Measurements from ENCODE around the gene NGRN.
"Not testable (repeated sequence)": the region's sequence is repeated elsewhere in the genome, so short reads cannot be mapped to it uniquely, and the experiment has no call there.

Gene NGRN

DNA sequence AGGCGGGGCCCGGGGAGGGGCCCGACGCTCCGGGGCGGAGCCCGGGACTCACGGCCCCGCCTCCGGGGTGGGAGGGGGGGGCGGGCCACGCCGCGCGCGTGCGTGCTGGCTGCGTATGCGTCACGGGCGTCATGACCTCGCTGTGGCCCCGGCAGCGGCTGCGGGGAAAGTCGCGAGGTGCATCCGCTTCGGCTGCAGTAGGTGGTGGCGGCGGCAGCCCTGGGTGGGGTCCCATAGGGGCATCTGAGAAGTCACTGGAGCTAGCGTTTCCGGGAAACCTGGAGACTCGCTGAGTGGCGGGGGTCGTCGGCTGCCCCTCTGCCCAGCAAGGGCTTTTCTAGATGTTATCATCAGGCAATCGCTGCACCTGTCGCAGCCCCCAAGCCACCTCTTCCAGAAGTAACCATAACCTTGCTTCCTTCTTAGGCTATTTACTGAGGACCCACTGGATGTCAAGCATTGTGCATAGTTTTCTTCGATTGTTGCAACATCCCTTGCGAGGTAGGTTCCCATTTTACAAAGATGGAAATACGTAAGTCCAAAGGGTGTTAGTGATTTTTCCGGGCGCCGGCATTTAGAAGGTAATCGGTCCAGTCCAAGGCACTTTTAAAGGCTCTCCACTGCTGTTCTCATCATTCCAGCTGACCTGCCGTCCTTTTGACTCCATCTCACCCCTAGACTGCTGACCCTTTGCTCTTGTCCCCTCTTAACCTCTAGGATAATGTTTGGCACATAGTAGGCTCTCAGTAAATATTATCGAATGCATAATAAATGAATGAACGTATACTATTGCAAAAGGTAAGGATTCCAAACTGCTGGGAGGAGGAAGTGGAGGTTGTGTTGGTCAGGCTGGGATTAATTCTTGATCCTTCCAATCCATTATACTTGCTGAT is 31.1 kb upstream of the NGRN start, which contains the start of gene GDPGP1:
GDPGP1 (plus strand) TSS at position 114 of the 893 bp plus-strand sequence. CDS start 6,700 bp downstream, outside the sequence.
- DNase-seq: no peak

DNA sequence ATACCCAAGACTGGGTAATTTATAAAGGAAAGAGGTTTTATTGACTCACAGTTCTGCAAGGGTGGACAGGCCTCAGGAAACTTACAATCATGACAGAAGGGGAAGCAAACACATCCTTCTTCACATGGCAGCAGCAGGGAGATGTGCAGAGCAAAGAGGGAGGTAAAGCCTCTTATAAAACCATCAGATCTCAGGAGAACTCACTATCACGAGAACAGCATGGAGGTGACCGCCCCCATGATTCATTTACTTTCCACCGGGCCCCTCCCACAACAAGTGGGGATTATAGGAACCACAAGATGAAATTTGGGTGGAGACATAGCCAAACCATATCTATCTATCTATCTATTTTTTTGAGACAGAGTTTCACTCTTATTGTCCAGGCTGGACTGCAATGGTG is 26.1 kb upstream of the NGRN start:
- no peak for DNase-seq

DNA sequence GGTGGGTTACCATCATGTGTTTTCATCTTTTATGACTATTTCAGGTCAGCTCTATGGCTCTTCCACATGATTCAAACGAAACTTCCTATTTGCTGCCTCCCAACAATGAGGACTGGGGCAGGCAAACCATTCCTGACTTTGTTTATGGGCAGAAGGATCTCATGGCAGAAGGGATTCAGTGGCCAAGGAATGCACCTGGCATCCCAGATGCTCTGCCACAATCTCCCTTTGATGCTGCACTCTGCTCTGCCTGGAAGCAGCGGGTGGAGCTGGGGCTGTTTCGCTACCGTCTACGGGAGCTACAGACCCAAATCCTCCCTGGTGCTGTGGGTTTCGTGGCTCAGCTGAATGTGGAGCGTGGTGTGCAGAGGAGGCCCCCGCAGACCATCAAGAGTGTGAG is 24.6 kb upstream of the NGRN start:
- DNase-seq: no peak

DNA sequence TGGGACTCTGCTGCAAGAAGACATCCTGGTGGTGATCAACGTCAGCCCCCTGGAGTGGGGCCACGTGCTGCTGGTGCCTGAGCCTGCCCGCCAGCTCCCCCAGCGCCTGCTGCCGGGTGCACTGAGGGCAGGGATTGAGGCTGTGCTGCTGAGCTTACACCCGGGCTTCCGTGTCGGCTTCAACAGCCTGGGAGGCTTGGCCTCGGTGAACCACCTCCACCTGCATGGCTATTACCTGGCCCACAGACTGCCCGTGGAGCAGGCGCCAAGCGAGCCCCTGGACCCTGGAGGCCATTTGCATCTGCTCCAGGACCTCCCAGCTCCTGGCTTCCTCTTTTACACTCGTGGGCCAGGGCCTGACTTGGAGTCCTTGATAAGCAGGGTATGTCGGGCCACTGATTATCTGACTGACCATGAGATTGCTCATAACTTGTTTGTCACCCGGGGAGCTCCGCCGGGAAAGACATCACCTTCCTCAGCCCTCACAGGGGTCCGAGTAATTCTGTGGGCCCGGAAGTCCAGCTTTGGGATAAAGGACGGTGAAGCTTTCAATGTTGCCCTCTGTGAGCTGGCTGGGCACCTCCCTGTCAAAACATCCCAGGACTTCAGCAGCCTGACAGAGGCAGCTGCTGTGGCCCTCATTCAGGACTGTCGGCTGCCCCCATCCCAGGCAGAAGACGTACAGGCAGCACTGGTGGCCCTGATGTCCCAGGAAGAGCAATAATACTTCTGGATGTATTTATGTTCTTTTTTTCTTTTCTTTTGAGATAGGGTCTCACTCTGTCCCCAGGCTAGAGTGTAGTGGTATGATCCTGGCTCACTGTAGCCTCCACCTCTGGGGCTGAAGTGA is 23.9 kb upstream of the NGRN start:
- no peak for DNase-seq

DNA sequence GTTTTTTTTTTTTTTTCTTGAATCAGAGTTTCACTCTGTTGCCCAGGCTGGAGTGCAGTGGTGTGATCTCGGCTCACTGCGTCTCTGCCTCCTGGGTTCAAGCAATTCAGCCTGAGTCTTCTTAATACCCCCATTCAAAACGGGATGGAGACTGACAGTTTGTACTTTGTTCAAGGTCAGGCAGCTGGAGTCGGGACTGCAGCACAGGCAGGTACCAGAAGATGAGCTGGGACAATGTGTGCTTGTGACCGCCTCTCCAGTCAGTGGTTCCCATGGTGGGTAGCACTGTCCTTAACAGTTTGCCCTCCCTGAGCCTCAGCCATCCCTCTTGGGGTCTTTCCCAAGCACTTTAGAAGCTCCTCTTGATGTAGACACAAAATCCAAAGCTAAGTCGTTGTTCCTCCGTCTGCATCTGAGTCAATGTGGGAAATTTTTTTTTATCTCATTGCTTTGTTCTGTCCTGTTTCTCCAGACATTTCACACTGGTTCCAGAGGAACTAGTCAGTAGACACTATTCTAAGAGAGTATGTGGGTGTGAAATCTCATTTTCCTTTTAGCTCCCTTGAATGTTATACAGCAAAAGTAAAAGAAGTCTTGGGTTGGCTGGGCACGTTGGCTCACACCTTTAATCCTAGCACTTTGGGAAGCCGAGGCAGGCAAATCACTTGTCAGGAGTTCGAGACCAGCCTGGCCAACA is 21.4 kb upstream of the NGRN start:
- no peak for DNase-seq

DNA sequence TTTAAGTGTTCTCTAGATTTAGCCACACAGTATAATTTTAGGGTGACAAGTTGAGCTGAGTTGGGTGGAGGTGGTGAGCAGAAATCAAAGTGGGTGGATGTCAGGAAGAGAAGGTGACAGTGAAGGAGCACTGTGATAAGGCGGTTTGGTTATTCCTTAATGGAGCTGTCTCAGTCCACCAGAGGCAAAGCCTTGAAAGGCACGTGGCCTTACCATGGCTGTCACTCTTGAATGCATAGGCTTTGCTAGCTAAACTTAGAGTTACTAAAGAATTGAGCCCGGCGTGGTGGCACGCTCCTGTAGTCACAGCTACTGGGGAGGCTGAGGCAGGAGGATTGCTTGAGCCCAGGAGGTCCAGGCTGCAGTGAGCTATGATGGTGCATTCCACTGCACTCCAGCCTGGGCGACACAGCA is 16.7 kb upstream of the NGRN start:
- no peak for DNase-seq

DNA sequence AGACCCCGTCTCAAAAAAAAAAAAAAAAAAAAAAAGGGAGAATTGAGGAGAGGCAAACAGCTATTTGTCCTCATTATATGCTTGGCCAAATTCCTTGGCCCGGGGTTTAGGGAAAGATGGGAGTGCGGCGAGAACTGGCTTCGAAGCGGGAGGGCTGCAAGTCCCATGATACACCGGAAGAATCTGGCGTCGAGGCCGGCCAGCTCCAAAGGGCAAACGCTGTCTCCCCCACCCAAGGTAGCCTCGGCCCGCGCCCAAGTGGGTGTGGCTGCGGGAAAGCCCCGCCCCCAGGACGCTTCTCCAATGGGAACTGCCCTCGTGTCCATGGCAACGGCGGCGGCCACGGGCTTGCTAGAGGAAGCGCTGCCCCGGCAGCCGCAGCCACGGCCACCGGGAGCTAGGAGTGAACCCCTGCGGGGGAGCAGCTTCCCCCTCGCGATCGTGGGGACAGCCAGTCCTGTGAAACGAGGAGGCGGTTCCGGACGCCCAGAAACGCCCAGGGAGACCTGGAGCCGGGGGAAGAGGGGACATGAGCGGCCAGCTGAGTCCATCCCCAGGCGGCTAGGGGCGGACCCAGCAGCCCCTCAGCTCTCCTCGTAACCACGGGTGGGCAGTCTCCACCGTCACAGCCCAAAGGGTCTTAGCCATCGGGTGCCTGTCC is 16.1 kb upstream of the NGRN start, which contains the start of gene TTLL13:
TTLL13 (plus strand) TSS at position 354 of the 661 bp plus-strand sequence. CDS start 1,075 bp downstream, outside the sequence.
- DNase-seq: peak; percentile 81 to 93

DNA sequence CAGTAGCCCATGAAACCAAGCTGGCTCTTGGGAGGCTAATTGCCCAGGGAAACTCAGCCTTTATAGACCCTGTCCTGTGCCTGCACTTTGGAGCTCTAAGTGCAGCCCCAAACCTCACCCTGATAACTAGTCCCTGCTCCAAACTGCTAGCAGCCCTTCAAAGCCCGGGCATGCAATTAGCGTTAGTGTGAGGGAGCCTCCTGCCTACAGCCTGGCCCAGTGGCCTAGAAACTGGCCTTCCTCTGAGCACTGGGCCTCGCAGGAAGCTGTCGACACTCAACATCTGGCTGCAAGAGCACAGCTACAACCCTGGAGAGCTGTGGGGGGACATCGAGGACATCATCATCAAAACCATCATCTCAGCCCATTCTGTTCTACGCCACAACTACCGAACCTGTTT is 7.7 kb upstream of the NGRN start:
- no peak for DNase-seq

DNA sequence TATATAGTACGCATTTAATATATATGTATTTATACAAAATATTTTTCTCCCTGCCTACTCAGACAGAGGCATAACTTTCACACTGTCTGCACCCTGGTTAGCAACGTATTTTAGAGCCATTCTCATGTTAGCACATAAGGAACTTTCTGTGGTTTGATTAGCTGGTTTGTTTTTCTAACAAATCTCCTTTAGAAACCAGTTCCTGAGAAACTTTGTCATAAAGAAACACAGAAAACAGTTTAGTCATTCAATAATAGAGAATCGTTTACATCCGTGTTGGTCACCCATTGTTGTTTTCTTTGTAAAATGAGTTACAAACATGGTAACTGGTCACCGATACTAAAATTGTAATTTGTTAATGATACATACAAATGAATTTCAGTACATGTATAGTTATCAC is 5.9 kb upstream of the NGRN start:
- no peak for DNase-seq

DNA sequence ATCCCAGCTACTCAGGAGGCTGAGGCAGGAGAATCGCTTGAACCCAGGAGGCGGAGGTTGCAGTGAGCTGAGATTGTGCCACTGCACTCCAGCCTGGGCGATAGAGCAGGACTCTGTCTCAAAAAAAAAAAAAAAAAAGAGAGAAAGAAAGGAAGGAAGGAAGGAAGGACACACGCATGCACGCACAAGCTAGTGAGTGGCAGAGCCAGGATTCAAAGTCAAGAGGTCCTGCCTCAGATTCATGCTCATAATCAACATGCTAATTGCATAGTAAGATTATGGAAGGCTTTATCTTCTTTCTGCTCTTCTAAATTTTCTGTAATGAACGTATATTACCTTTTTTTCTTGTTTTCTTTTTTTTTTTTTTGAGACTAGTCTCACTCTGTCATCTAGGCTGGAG is 4.7 kb upstream of the NGRN start:
- not testable (repeated sequence) for DNase-seq

DNA sequence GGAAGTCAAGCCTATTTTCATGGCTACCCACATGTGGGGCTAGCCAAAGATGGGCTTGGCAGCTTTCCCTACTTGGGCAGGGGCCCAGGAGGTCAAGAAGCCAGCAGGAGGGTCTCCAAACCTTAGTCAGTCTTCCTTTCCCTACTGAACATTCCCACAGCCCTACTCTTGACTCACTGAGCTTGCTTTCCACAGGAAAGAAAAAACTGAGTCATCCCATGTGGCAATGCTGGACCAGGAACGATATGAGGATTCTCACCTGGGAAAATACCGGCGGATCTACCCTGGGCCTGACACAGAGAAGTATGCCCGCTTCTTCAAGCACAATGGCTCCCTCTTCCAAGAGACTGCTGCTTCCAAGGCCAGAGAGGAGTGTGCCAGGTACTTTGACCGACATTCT is 3.7 kb upstream of the NGRN start:
- DNase-seq: no peak

DNA sequence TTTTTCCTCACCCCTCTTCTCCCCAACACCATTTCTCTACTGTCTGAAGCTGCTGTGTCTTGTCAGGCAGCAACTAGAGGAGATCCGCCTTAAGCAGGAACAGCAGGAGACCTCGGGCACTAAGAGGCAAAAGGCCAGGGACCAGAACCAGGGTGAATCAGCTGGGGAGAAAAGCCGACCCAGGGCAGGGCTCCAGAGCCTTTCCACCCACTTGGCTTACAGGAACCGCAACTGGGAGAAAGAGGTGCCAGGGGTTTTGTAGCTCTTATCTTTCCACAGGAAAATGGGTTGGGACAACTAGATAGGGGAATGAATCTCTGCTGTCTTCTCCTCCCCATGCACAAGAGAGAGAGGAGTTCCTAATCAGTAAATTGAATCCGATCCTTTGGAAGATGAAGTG is 3.0 kb upstream of the NGRN start:
- DNase-seq: no peak

DNA sequence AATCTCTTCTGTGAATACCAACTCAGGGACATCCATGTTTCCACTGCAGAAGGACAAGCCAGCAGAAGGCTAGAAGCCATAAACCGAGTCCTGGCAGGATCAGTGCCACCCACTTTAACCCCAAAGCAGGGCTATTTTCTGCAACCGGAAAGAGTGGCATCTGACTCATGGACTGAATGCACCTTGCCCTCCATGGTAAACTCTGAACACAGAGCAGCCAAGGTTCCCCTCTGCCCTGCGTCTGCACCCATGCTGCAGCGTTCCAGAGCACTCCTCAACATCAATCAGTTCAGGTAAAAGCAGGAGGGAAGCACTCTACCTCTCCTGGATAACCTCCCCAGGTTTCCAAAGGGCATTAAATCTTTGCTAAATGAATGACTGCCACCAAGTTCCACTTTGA is 801 bp upstream of the NGRN start:
- peak in 1 of 2 experiments; percentile 32 for DNase-seq

DNA sequence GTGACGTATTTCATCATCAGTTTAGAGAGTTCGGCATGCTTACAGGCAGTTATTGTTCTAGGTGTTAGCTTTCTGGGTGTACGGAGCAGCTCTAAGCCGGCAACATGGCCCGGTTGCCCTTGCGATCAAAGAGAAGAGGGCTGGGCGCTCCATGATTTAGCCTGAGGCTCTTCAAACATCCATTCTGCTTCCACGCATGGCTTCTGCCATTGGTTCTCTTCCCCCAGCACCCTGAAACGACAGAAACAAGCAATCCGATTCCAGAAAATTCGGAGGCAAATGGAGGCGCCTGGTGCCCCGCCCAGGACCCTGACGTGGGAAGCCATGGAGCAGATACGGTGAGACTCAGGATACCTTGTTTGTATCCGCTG is 574 bp downstream of the NGRN start:
- peak; percentile 56 to 87 for DNase-seq

DNA sequence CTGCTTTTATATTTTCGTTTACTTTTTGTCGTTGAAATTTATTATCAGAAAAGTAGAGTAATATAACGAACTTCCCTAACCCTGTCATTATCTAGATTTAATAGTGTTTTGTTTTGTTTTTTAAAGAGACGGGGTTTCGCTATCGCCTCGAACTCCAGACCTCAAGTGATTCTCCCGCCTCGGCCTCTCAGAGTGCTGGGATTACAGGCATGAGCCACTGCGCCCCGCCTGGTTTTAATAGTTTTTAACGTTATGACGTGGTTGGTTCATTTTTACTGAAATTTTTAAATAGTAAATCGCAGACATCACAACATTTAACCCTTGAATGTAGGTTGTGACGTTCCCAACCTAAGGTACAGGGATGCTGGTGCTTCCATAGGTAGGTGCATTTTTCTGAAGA is 1.0 kb downstream of the NGRN start:
- no peak for DNase-seq

DNA sequence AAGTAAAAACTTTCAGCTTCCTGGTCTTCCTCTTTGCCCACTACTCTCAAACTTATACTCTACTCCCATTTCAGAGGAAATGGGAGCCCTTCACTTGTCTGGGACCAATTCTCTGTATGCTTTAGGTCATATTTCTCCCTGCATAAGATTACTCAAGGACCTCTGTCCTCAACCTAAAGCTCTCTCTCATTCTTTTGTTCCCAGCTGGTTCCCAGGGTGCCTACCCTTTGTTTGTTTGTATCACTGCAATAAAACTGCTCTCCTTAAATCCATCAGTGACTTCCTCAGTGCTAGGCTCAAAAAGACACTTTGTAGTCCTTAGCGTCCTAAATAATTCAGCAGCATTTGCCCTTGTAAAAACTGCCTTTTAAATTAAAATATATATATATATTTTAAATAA is 2.9 kb downstream of the NGRN start:
- no peak for DNase-seq

DNA sequence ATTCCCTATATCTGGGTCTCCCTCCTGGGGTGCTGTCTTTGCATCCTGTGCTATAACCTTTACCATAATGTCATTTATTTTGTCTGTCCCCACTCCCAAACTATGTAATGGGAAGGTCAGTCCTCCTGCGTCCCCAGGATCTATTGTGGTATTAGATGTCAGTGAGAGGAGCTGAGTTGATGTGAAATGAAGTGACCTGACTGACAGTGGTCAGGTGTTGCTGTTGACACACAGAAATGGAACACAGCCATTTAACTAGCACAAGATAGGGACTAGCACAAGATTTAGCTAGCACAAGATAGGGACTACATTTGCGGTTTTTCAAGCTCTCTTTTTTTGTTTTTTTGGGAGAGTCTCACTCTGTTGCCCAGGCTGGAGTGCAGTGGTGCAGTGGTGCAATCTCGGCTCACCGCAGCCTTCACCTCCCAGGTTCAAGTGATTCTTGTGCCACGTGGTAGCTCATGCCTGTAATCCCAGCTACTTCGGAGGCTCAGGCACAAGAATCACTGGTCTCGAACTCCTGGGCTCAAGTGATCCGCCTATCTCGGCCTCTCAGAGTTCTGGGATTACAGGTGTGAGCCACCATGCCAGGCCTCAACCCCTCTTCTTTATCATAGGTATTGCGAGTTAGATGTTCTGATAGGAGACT is 5.2 kb downstream of the NGRN start:
- DNase-seq: no peak

DNA sequence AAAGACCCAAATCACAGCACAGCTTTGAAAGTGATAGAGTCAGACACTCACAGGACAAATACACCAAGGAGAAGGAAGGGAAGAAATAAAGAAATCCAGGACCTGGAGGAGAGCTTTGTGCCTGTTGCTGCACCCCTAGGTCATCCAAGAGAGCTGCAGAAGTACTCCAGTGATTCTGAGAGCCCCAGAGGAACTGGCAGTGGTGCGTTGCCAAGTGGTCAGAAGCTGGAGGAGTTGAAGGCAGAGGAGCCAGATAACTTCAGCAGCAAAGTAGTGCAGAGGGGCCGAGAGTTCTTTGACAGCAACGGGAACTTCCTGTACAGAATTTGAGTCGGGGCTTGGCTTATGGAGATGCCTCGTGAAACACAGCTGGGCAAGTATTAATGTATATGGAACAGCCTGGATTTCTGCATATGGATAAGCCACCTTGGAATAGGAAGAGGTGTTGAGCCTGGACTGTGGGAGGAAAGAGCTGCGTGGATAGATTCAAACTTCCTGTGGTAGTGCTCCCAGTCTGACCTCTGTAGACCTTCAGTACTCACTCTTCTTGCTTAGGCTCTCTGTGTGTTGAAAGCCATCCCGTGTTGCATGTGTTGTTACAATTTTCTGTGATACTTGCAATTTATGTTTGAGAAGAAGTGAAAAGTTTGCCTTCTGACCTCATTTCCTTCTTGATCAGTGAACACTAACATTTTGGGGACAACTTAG is 6.1 kb downstream of the NGRN start:
- DNase-seq: no peak

DNA sequence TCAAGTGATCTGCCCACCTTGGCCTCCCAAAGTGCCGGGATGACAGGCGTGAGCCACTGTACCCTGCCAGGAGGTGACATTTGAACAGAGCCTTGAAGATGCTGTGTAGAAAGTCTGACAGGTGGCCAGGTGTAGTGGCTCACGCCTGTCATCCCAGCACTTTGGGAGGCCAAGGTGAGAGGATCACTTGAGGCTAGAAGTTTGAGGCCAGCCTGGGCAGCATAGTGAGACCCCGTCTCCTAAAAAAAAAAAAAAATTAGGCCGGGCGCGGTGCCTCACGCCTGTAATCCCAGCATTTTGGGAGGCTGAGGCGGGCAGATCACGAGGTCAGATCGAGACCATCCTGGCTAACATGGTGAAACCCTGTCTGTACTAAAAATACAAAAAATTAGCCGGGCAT is 13.0 kb downstream of the NGRN start:
- not testable (repeated sequence) for DNase-seq

DNA sequence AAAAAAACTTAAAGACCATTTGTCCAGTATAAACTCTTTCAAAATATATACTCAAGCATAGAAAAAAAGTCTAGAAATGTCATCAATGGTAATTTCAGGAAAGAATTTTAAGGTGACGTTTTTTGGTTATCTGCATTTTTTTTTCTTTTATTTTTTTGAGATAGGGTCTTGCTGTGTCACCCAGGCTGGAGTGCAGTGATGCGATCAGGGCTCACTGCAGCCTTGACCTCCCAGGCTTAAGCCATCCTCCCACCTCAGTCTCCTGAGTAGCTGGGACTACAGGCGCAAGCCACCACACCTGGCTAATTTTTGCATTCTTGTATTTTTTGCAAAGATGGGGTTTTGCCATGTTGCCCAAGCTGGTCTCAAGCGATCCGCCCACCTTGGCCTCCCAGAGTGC is 15.3 kb downstream of the NGRN start:
- not testable (repeated sequence) for DNase-seq

DNA sequence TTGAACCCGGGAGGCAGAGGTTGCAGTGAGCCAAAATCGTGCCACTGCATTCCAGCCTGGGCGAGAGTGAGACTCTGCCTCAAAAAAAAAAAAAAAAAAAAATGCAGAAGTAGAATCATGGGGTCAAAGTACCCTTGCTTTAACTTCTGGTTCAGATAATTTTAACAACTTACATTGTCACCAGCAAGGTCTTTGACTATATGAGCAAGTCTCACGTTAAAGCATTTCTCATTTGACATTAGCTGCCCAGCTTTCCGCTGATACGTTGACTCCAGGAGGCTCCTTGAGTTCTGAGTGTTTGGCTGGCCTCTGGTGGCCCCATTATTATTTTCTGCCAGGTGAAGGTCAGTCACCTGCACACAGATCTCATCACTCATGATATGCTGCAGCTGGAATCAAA is 16.2 kb downstream of the NGRN start:
- DNase-seq: not testable (repeated sequence)

Data from SW 1271 (cell line).